Parathyroid adenoma (tissue), 2 donors: ENCODE data around the gene THOC1.

Source experiments
- H2AFZ ChIP-seq: fragments of 300-600 bp; sonication (generic); one replicate; pipeline ENCODE4 v1.7.0; 2017; ENCODE audit warnings: antibody characterized with exemption, mild to moderate bottlenecking
- H3K27ac ChIP-seq: fragments of 300-600 bp; sonication (generic); one replicate; pipeline ENCODE4 v1.7.0; 2017
- H3K27me3 ChIP-seq: fragments of 300-600 bp; sonication (generic); one replicate; pipeline ENCODE4 v1.7.0; 2017; ENCODE audit warnings: low read length; ENCODE audit not compliant: control insufficient read depth, insufficient read depth
- H3K36me3 ChIP-seq: fragments of 300-600 bp; sonication (generic); one replicate; pipeline ENCODE4 v1.7.0; 2017; ENCODE audit warnings: low read length; ENCODE audit not compliant: control insufficient read depth, insufficient read depth
- H3K4me1 ChIP-seq: fragments of 300-600 bp; sonication (generic); one replicate; pipeline ENCODE4 v1.7.0; 2017; ENCODE audit warnings: control low read depth
- H3K4me2 ChIP-seq: fragments of 300-600 bp; sonication (generic); one replicate; pipeline ENCODE4 v1.7.0; 2017; ENCODE audit warnings: low read length
- H3K4me3 ChIP-seq: fragments of 300-600 bp; sonication (generic); one replicate; pipeline ENCODE4 v1.7.0; 2017; ENCODE audit warnings: low read depth, low read length
- H3K79me2 ChIP-seq: fragments of 300-600 bp; sonication (generic); one replicate; pipeline ENCODE4 v1.7.0; 2017; ENCODE audit warnings: control low read depth
- H3K9ac ChIP-seq: fragments of 300-600 bp; sonication (generic); one replicate; pipeline ENCODE4 v1.7.0; 2017; ENCODE audit warnings: mild to moderate bottlenecking
- H3K9me3 ChIP-seq: fragments of 300-600 bp; sonication (generic); one replicate; pipeline ENCODE4 v1.7.0; 2017; ENCODE audit warnings: low read length; ENCODE audit not compliant: control insufficient read depth
- TF ChIP-seq, protein P1 (sequence below): fragments of 300-600 bp; sonication (generic); IDR thresholded peaks from one replicate; pipeline ENCODE4 v1.7.0; 2017; ENCODE audit warnings: antibody characterized with exemption, mild to moderate bottlenecking
- donor health status: primary hyperparathyroidism.

THOC1 gene

DNA sequence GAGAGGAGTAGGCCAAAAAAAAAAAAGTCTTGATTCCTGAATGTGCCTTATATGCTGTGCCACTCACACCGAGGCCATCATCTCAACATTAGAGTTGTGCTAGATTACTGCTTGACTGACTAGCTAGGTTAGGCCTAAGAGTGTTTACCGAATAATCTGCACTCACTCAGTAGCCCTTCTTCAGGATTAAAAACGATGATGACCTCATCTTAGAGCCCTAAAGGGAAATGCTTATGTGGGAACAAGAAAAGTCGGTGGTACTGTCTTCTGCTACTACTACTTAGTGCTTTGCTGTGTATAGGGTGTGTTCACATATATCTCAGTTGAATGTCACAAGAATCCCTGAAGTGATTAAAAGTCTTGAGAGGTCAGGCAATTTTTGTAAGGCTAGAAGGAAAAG, 54.3 kb downstream of the THOC1 start:
- no peak overlapping the region for H3K27ac ChIP-seq
- H3K79me2 ChIP-seq, result no peaks in the 10 kb centered on the region
- H3K4me2 ChIP-seq, result no peak overlapping the region
- H3K9ac ChIP-seq, result no peak overlapping the region
- peaks cover 7% of the 10 kb centered on the region for H3K4me1 ChIP-seq
- TF ChIP-seq, protein P1, sequence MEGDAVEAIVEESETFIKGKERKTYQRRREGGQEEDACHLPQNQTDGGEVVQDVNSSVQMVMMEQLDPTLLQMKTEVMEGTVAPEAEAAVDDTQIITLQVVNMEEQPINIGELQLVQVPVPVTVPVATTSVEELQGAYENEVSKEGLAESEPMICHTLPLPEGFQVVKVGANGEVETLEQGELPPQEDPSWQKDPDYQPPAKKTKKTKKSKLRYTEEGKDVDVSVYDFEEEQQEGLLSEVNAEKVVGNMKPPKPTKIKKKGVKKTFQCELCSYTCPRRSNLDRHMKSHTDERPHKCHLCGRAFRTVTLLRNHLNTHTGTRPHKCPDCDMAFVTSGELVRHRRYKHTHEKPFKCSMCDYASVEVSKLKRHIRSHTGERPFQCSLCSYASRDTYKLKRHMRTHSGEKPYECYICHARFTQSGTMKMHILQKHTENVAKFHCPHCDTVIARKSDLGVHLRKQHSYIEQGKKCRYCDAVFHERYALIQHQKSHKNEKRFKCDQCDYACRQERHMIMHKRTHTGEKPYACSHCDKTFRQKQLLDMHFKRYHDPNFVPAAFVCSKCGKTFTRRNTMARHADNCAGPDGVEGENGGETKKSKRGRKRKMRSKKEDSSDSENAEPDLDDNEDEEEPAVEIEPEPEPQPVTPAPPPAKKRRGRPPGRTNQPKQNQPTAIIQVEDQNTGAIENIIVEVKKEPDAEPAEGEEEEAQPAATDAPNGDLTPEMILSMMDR, result no peak
- no peak overlapping the region for H3K4me3 ChIP-seq
- H3K36me3 ChIP-seq, result no peaks in the 10 kb centered on the region
- H2AFZ ChIP-seq, result no peak overlapping the region
- H3K27me3 ChIP-seq, result no peaks in the 10 kb centered on the region
- H3K9me3 ChIP-seq, result no peaks in the 10 kb centered on the region

DNA sequence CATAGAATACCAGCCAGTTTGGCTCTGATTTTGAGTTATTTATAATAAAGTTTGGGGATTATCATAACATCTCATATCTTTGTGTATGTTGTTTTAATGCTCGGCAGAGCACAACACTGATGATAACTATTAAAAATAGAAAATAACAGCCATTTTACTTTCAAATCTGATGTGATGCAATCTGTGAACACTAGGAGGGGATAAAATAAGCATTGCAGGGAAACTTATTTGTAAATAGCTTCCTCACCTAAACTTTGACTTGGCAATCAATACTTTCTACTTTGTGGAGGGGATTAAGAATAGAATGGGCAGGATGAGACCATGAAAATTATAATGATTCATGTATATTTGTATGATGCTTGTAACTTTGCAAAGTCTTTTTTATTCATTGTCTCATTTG, 55.1 kb downstream of the THOC1 start:
- H3K27me3 ChIP-seq, result no peaks in the 10 kb centered on the region
- no peak overlapping the region for H3K27ac ChIP-seq
- H3K4me1 ChIP-seq, result peaks cover 7% of the 10 kb centered on the region
- H3K9me3 ChIP-seq, result no peaks in the 10 kb centered on the region
- H3K4me3 ChIP-seq, result no peak overlapping the region
- H3K4me2 ChIP-seq, result no peak overlapping the region
- H3K9ac ChIP-seq, result no peak overlapping the region
- TF ChIP-seq, protein P1, result no peak
- H2AFZ ChIP-seq, result no peak overlapping the region
- no peaks in the 10 kb centered on the region for H3K36me3 ChIP-seq
- H3K79me2 ChIP-seq, result no peaks in the 10 kb centered on the region

DNA sequence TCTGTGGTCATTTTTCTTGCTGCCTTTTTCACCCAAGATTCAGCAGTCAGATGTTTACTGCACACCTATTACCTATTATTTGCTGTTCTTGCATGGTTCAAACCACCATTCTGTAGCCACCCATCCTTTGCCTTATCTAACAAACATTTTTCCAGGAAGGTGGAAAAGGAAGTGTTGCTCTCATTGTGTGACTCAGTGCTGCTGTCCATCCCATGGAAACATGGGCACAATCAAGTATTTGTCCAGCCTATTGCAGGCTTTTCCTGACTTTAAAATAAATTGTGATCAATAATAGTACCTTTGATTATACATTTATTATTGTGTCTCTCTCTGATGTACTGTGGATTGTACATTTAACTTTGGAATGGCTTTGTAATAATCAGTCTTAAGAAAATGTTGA, 56.3 kb downstream of the THOC1 start:
- Histone ChIP-seq H3K4me2 (no peak overlapping the region), H3K4me3 (no peak overlapping the region), H3K79me2 (peaks cover under 1% of the 10 kb centered on the region), H3K27me3 (no peaks in the 10 kb centered on the region), H3K9me3 (no peaks in the 10 kb centered on the region), H3K4me1 (peaks cover 7% of the 10 kb centered on the region), H3K9ac (no peak overlapping the region), H3K27ac (no peak overlapping the region), H2AFZ (no peak overlapping the region), H3K36me3 (no peaks in the 10 kb centered on the region)
- TF ChIP-seq, protein P1, result no peak

DNA sequence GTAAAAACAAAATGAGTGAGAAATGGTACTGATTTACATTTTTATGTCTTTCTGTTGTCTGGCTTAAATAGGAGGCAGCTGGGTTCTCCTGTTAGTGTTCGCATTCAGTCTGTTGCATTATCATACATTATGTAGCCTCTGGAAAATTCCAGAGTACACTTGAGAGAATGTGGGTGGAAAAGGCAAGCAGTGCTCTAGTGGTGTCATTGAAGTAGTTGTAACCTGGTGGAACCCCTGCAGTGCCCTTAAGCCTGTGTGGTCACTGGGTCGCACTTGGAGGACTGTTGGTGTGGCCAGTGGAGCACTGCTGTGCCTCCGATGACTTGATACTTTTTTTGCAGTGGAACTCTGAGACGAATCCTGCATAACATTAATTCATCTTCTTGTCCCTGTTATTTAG, 57.1 kb downstream of the THOC1 start:
- H3K27me3 ChIP-seq, result no peaks in the 10 kb centered on the region
- H3K4me2 ChIP-seq, result no peak overlapping the region
- H3K9me3 ChIP-seq, result no peaks in the 10 kb centered on the region
- peaks cover 4% of the 10 kb centered on the region for H3K79me2 ChIP-seq
- H3K27ac ChIP-seq, result no peak overlapping the region
- H3K9ac ChIP-seq, result no peak overlapping the region
- H3K4me1 ChIP-seq, result peaks cover 7% of the 10 kb centered on the region
- H2AFZ ChIP-seq, result no peak overlapping the region
- TF ChIP-seq, protein P1, result no peak
- H3K36me3 ChIP-seq, result no peaks in the 10 kb centered on the region
- H3K4me3 ChIP-seq, result no peak overlapping the region

DNA sequence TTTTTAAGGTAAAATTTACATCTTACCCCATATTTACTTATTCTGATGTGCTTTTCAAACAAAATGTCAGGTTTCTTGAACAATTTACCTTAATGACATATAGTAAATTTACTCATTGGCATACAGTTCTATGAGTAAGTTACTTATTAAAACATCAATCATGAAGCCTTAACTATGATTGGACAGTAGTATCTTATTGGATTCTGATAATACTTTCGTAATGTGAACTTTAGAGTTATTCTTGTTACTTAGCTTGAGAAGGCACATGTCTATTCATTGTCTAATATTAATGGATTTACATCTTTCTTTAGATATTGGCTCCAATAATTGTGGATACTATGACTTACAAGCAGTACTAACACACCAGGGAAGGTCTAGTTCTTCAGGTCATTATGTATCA, 57.8 kb downstream of the THOC1 start:
- Histone ChIP-seq H3K4me2 (no peak overlapping the region), H3K27ac (no peak overlapping the region), H3K36me3 (no peaks in the 10 kb centered on the region), H3K79me2 (peaks cover 4% of the 10 kb centered on the region), H3K9ac (no peak overlapping the region), H3K4me3 (no peak overlapping the region), H3K9me3 (no peaks in the 10 kb centered on the region), H3K4me1 (peaks cover 7% of the 10 kb centered on the region), H3K27me3 (no peaks in the 10 kb centered on the region), H2AFZ (no peak overlapping the region)
- TF ChIP-seq, protein P1, result no peak
